Right lobe of liver (tissue), 6 donors: ENCODE measurements around the gene USP6NL. TPM values are rescaled to one million over a fixed set of nuclear protein-coding genes. Genes with fewer than 3 reads are reported as not detected.

Experiments used
- ATAC-seq, 4 donors: fragments of 200-7000 bp; cut with Tn5 transposase; one replicate each; pipeline ENCODE4 v1.9.1; 2020; ENCODE audit warnings: mild to moderate bottlenecking in 4 of 4, moderate library complexity in 4 of 4
- DNase-seq, 3 donors: peaks; one replicate each; pipeline ENCODE4 v3.0.0-alpha.2; 2020
- H3K27ac ChIP-seq, 3 donors: fragments of 200-600 bp; one replicate each; pipeline ENCODE4 v1.8.0; 2022
- H3K27me3 ChIP-seq, 2 donors: fragments of 200-600 bp; one replicate each; pipeline ENCODE4 v1.8.0; 2022
- H3K36me3 ChIP-seq, 4 donors: fragments of 200-600 bp; sonication (generic) in 1 of 4; one replicate each; pipeline versions ENCODE4 v1.5.1 to v1.8.0; 2017 to 2022; ENCODE audit warnings: control low read depth in 1 of 4
- H3K4me1 ChIP-seq, 4 donors: fragments of 200-600 bp; sonication (generic) in 1 of 4; one replicate each; pipeline versions ENCODE4 v1.5.1 to v1.8.0; 2017 to 2022; ENCODE audit warnings: control low read depth in 1 of 4
- H3K4me3 ChIP-seq, 3 donors: fragments of 200-600 bp; one replicate each; pipeline ENCODE4 v1.8.0; 2022
- H3K9me3 ChIP-seq, 4 donors: fragments of 200-600 bp; sonication (generic) in 1 of 4; one replicate each; pipeline versions ENCODE4 v1.5.1 to v1.8.0; 2017 to 2022; ENCODE audit warnings: control low read depth in 1 of 4
- POLR2A ChIP-seq: fragments of 450-650 bp; IDR thresholded peaks from one replicate; pipeline ENCODE4 v1.6.1; 2017; ENCODE audit warnings: antibody characterized with exemption, mild to moderate bottlenecking
- WGBS: methylation state at CpG from one replicate; pipeline ENCODE4 v1.1.6; 2018; ENCODE audit warnings: low coverage, low lambda C conversion rate; ENCODE audit not compliant: insufficient coverage; ENCODE audit errors: missing lambda C conversion rate; 5-methylcytosine and 5-hydroxymethylcytosine counted together
- intact Hi-C, 2 donors: fragments of 100-400 bp; cut with DNase I; formaldehyde crosslinking; loops; one replicate each; pipeline versions ENCODE4 v1.11.2 to v1.14.1; 2022
- total RNA-seq, 6 experiments: library from RNA; depleted of rRNA in 2 of 6; stranded (reverse); fragments of >200 nt in 2 of 6; fragmentation: NEBNext Ultra II Directional in 3 of 6; extraction: Animal tissue kit (Norgen Biotek cat#: 25700) in 3 of 6; gene quantifications; one replicate each; pipeline versions ENCODE4 v1.1.0 to v1.2.4, GENCODE V29; 2016 to 2023
- TF ChIP-seq, protein P1 (sequence below), 4 donors: fragments of 200-600 bp in 3 of 4; fragments of 450-650 bp in 1 of 4; IDR thresholded peaks; one replicate each; pipeline versions ENCODE4 v1.5.1 to v1.8.0; 2016 to 2022; ENCODE audit warnings: antibody characterized with exemption in 4 of 4, mild to moderate bottlenecking in 2 of 4
- donor health status: DM: no; HTN: yes; CAD: no.
- donor health status: DM: no; HTN: no; CAD: no.
- donor health status: DM: no; HTN: no; CAD: no.
- donor health status: DM: no; HTN: yes; CAD: no.
- donor health status: DM: no; HTN: yes; CAD: no.

Gene USP6NL
- total RNA-seq, 6 experiments from 2014 or later, result 8.4 to 15.3 (median 11.5) TPM

- intact Hi-C loops, result loop anchor here (5.0 to 10.0 kb wide), 2 partner anchors 208 to 210 kb away; no protein-coding TSS in a partner anchor
- 25% methylated on average over 1 of the region's 1 CpG for WGBS
Observed at GRCh38 chr10:11517150-11517549, 94.3 kb downstream of the USP6NL start.

DNA sequence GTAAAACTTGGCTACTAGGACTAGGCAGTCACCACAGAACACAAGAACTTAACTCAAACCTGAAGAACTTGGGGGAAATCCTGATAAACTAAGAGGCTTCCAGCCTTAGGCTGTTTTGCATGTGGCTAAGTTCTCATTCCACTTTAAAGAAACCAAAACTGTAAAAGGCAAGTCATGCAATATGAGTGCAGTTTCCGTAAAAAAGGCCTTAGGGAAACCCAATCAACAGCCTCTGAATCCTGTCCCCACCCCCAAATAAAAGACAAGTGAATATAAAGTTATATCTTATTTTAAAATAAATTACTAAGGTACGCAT lies 95.1 kb downstream of the USP6NL start:
- intact Hi-C loops, result loop anchor here (5.0 to 10.0 kb wide), 2 partner anchors 208 to 211 kb away; no protein-coding TSS in a partner anchor
- Histone ChIP-seq H3K27ac (peak overlapping the region in 1 of 3 donors; percentile 26), H3K27me3 (no peaks in the 10 kb centered on the region), H3K36me3 (no peaks in the 10 kb centered on the region), H3K4me1 (peaks cover 0 to 41% (median 4%) of the 10 kb centered on the region in 4 donors), H3K9me3 (no peaks in the 10 kb centered on the region), H3K4me3 (no peak overlapping the region)
- peak in 2 of 4 donors; percentile 5 to 12 for ATAC-seq
- TF ChIP-seq, protein P1, sequence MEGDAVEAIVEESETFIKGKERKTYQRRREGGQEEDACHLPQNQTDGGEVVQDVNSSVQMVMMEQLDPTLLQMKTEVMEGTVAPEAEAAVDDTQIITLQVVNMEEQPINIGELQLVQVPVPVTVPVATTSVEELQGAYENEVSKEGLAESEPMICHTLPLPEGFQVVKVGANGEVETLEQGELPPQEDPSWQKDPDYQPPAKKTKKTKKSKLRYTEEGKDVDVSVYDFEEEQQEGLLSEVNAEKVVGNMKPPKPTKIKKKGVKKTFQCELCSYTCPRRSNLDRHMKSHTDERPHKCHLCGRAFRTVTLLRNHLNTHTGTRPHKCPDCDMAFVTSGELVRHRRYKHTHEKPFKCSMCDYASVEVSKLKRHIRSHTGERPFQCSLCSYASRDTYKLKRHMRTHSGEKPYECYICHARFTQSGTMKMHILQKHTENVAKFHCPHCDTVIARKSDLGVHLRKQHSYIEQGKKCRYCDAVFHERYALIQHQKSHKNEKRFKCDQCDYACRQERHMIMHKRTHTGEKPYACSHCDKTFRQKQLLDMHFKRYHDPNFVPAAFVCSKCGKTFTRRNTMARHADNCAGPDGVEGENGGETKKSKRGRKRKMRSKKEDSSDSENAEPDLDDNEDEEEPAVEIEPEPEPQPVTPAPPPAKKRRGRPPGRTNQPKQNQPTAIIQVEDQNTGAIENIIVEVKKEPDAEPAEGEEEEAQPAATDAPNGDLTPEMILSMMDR (IDR thresholded peaks at IDR 0.05), result no peak
- TF ChIP-seq POLR2A, result no peak
- DNase-seq, result no peak
- WGBS, result 61% methylated on average over 2 of the region's 2 CpGs

More at GRCh38 chr10:11517150-11517549, 94.3 kb downstream of the USP6NL start:
- Histone ChIP-seq H3K9me3 (no peaks in the 10 kb centered on the region), H3K4me1 (peaks cover 0 to 48% (median 8%) of the 10 kb centered on the region in 4 donors), H3K27ac (peak overlapping the region in 1 of 3 donors; percentile 26), H3K36me3 (no peaks in the 10 kb centered on the region), H3K4me3 (no peak overlapping the region), H3K27me3 (no peaks in the 10 kb centered on the region)
- DNase-seq (no peak), ATAC-seq (no peak)
- no peak for TF ChIP-seq POLR2A
- TF ChIP-seq, protein P1 (IDR thresholded peaks at IDR 0.05), result no peak

- peak overlapping the region in 1 of 3 donors; percentile 26 for H3K27ac ChIP-seq
- H3K4me3 ChIP-seq, result no peak overlapping the region
- no peak for DNase-seq
- TF ChIP-seq POLR2A, result no peak
- TF ChIP-seq, protein P1 (IDR thresholded peaks at IDR 0.05), result peak; percentile 84 to 94 (median 88)
- ATAC-seq, result peak; percentile 88 to 94 (median 90)
- H3K36me3 ChIP-seq, result no peaks in the 10 kb centered on the region
- intact Hi-C loops, result loop anchor here (5.0 to 10.0 kb wide), 2 partner anchors 209 to 211 kb away; no protein-coding TSS in a partner anchor
- H3K27me3 ChIP-seq, result no peaks in the 10 kb centered on the region
- whole genome bisulfite sequencing, result 2% methylated on average over 5 of the region's 5 CpGs
- H3K9me3 ChIP-seq, result no peaks in the 10 kb centered on the region
- H3K4me1 ChIP-seq, result peaks cover 0 to 38% (median 3%) of the 10 kb centered on the region in 4 donors
Observed at GRCh38 chr10:11515596-11516430, 95.6 kb downstream of the USP6NL start.

DNA sequence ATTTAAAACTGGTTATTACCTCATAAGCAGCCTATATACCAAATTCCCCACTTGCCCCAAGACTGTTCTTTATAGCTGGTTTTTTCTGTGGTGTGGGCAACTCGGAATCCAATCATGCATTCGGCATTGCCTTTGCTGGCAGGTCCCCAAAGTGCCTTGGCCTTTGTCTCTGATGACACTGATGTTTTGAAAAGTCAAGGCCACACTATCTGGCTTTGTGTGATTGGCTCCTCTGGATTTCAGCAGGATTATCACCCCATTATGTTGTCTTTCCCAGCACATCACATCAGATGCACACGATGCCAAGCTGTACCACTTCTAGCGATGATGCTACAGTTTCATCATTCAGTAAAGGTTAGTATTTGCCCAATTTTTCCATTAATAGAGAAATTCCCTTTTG lies 97.7 kb downstream of the USP6NL start:
- intact Hi-C loops, result loop anchor here in 1 of 2 donors (10.0 kb wide), 1 partner anchor 211 kb away; no protein-coding TSS in a partner anchor
- Histone ChIP-seq H3K36me3 (peaks cover 0 to 2% (median 0%) of the 10 kb centered on the region in 4 donors), H3K27me3 (no peaks in the 10 kb centered on the region), H3K4me1 (peaks cover 0 to 34% (median 3%) of the 10 kb centered on the region in 4 donors), H3K4me3 (no peak overlapping the region), H3K27ac (no peak overlapping the region), H3K9me3 (no peaks in the 10 kb centered on the region)
- 27% methylated on average over 4 of the region's 4 CpGs for WGBS
- no peak for TF ChIP-seq POLR2A
- TF ChIP-seq, protein P1 (IDR thresholded peaks at IDR 0.05), result no peak
- peak in 3 of 4 donors; percentile 49 to 60 (median 57) for ATAC-seq
- peak in 1 of 3 donors; percentile 61 for DNase-seq
